NCI-H2107 (cell line): ENCODE data around the gene LRMDA.

ENCODE experiments used
- DNase-seq: peaks from one replicate; lab custom pipeline; 2025; lab: John Stamatoyannopoulos, UW

The LRMDA gene

GRCh38 chr10:76175533-76176165 lies 744.2 kb downstream of the LRMDA start:
- no peak for DNase-seq

- no peak for DNase-seq
Observed at GRCh38 chr10:76176166-76176550, 744.7 kb downstream of the LRMDA start.

- DNase-seq = no peak
Observed at GRCh38 chr10:76177936-76178335, 746.5 kb downstream of the LRMDA start.

- DNase-seq = no peak
Observed at GRCh38 chr10:76178532-76179292, 747.3 kb downstream of the LRMDA start.

GRCh38 chr10:76179806-76180205 lies 748.4 kb downstream of the LRMDA start:
- DNase-seq = no peak

GRCh38 chr10:76184647-76185046 lies 753.2 kb downstream of the LRMDA start:
- no peak for DNase-seq

- DNase-seq = no peak
Observed at GRCh38 chr10:76185471-76186301, 754.3 kb downstream of the LRMDA start.

- no peak for DNase-seq
Observed at GRCh38 chr10:76188216-76188615, 756.8 kb downstream of the LRMDA start.

- DNase-seq = no peak
Observed at GRCh38 chr10:76190634-76191270, 759.3 kb downstream of the LRMDA start.

- no peak for DNase-seq
Observed at GRCh38 chr10:76191336-76191735, 759.9 kb downstream of the LRMDA start.

GRCh38 chr10:76192151-76192550 lies 760.7 kb downstream of the LRMDA start:
- no peak for DNase-seq

- no peak for DNase-seq
Observed at GRCh38 chr10:76192694-76193320, 761.4 kb downstream of the LRMDA start.

GRCh38 chr10:76195654-76196390 lies 764.4 kb downstream of the LRMDA start:
- no peak for DNase-seq

GRCh38 chr10:76197293-76197692 lies 765.9 kb downstream of the LRMDA start:
- DNase-seq = no peak

- no peak for DNase-seq
Observed at GRCh38 chr10:76198287-76199035, 767.0 kb downstream of the LRMDA start.

GRCh38 chr10:76201962-76202361 lies 770.5 kb downstream of the LRMDA start:
- DNase-seq = no peak

- DNase-seq = no peak
Observed at GRCh38 chr10:76202777-76203176, 771.4 kb downstream of the LRMDA start.

- DNase-seq = no peak
Observed at GRCh38 chr10:76205361-76205760, 773.9 kb downstream of the LRMDA start.

- DNase-seq = no peak
Observed at GRCh38 chr10:76206797-76207352, 775.5 kb downstream of the LRMDA start.

- DNase-seq = no peak
Observed at GRCh38 chr10:76209135-76209534, 777.7 kb downstream of the LRMDA start.
